ENCODE results near the gene RNASE7. TPM values are rescaled to one million over a fixed set of nuclear protein-coding genes. Genes with fewer than 3 reads are reported as not detected.

RNASE7 gene
- total RNA-seq, 1 donor from 2014 or later: not detected

DNA sequence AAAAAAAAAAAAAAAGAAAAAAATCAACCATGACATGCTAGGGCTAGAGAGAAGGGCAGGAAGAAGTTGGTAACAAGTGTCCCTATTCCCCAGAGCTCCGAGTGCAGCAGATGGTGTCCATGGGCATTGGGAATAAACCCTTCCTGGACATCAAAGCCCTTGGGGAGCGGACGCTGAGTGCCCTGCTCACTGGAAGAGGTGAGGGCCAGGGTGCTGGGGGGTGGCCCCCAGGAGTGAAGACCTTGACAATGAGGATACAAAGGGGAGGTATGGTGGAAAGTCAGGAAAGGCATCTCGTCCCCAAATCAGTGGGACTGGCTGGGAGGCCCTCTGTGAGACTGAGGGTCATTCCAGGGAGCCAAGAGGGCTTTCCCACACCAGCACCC lies 44.7 kb downstream of the RNASE7 start:
- intact Hi-C loops (cut with micrococcal nuclease): no loop called here
- no peaks in the 10 kb centered on the region for H3K9me3 Mint-ChIP-seq
- peaks cover 22% of the 10 kb centered on the region for H3K4me1 Mint-ChIP-seq
- peak overlapping the region; percentile 17 for H3K27ac Mint-ChIP-seq
- peaks cover 2% of the 10 kb centered on the region for H3K36me3 Mint-ChIP-seq (ENCODE audit: low read depth)
- no peak overlapping the region for H3K4me3 Mint-ChIP-seq
- no peaks in the 10 kb centered on the region for H3K27me3 Mint-ChIP-seq
- no peak for DNase-seq

DNA sequence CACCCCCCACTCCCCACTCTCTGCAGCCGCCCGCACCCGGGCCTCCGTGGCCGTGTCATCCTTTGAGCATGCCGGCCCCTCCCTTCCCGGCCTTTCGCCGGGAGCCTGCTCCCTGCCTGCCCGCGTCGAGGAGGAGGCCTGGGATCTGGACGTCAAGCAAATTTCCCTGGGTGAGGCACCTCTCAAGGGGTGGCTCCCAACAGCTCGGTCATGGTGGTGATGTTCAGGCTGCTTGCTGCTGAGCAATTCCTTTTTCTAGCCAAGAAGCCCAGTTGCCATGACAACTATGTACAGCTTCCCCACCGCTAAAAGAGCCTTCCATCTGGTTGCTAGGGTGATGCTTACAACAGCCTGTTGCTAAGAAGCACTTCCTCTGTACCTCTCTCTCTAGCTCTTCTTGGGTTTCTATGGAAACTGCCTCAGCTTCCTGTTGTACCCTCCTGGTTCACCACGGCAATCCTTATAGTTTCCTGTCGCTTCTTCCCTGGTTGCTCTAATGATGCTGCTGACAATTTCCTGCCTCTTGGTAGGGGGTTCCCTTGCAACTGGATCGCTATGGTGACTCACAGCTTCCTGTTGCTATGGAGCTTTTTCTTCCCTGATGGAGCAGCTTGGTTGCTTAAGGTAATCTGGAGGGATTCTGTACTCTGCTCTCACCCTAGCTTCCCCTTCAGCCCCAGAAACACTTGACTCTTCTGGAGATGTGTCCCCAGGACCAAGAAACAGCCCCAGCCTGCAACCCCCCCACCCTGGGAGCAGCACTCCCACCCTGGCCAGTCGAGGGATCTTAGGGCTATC lies 45.3 kb downstream of the RNASE7 start:
- Mint-ChIP-seq H3K4me1 (peaks cover 23% of the 10 kb centered on the region), H3K27ac (peak overlapping the region; percentile 70), H3K4me3 (peak overlapping the region; percentile 0), H3K9me3 (no peaks in the 10 kb centered on the region), H3K27me3 (no peaks in the 10 kb centered on the region), H3K36me3 (ENCODE audit: low read depth) (peaks cover 2% of the 10 kb centered on the region)
- intact Hi-C loops (cut with micrococcal nuclease): no loop called here
- peak; percentile 93 for DNase-seq

GRCh38 chr14:21088687-21089086 lies 46.5 kb downstream of the RNASE7 start:
- Mint-ChIP-seq H3K27me3 (peaks cover 2% of the 10 kb centered on the region), H3K27ac (peak overlapping the region; percentile 52), H3K4me3 (no peak overlapping the region), H3K4me1 (peaks cover 27% of the 10 kb centered on the region), H3K9me3 (no peaks in the 10 kb centered on the region), H3K36me3 (ENCODE audit: low read depth) (peaks cover 2% of the 10 kb centered on the region)
- peak; percentile 58 for DNase-seq
- intact Hi-C loops (cut with micrococcal nuclease): no loop called here

GRCh38 chr14:21089271-21089670 lies 47.1 kb downstream of the RNASE7 start:
- peaks cover 2% of the 10 kb centered on the region for H3K27me3 Mint-ChIP-seq
- peaks cover 27% of the 10 kb centered on the region for H3K4me1 Mint-ChIP-seq
- no peaks in the 10 kb centered on the region for H3K9me3 Mint-ChIP-seq
- H3K36me3 Mint-ChIP-seq (ENCODE audit: low read depth): peaks cover 2% of the 10 kb centered on the region
- intact Hi-C loops (cut with micrococcal nuclease): no loop called here
- no peak for DNase-seq
- H3K27ac Mint-ChIP-seq: no peak overlapping the region
- no peak overlapping the region for H3K4me3 Mint-ChIP-seq

DNA sequence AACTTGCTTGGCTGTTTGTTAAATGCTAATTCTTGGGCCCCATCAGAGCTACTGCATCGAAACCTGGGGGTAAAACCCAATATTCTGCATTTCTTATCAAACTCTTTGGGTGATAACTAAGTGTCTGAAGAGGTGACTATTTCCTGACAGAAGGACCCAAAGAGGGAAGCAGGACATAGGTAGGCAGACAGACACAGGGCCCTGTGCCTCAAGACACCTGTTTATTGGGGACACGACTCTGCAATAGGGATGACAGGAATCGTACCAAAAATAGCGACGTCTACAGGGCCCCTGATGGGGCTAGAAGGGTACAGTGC lies 47.7 kb downstream of the RNASE7 start:
- no peak for DNase-seq
- H3K27me3 Mint-ChIP-seq: peaks cover 2% of the 10 kb centered on the region
- no peak overlapping the region for H3K27ac Mint-ChIP-seq
- H3K4me3 Mint-ChIP-seq: no peak overlapping the region
- H3K4me1 Mint-ChIP-seq: peaks cover 27% of the 10 kb centered on the region
- H3K9me3 Mint-ChIP-seq: no peaks in the 10 kb centered on the region
- peaks cover 2% of the 10 kb centered on the region for H3K36me3 Mint-ChIP-seq (ENCODE audit: low read depth)
- intact Hi-C loops (cut with micrococcal nuclease): no loop called here

- Mint-ChIP-seq H3K4me3 (no peak overlapping the region), H3K9me3 (no peaks in the 10 kb centered on the region), H3K4me1 (peaks cover 27% of the 10 kb centered on the region), H3K27ac (peak overlapping the region; percentile 17), H3K27me3 (peaks cover 2% of the 10 kb centered on the region), H3K36me3 (ENCODE audit: low read depth) (peaks cover 2% of the 10 kb centered on the region)
- peak; percentile 77 for DNase-seq
- intact Hi-C loops (cut with micrococcal nuclease): no loop called here
Observed at GRCh38 chr14:21090194-21090939, 48.2 kb downstream of the RNASE7 start.

GRCh38 chr14:21090940-21091663 lies 48.9 kb downstream of the RNASE7 start:
- Mint-ChIP-seq H3K9me3 (no peaks in the 10 kb centered on the region), H3K4me3 (no peak overlapping the region), H3K27me3 (peaks cover 4% of the 10 kb centered on the region), H3K27ac (no peak overlapping the region), H3K4me1 (peaks cover 25% of the 10 kb centered on the region), H3K36me3 (ENCODE audit: low read depth) (peaks cover 2% of the 10 kb centered on the region)
- intact Hi-C loops (cut with micrococcal nuclease): no loop called here
- DNase-seq: peak; percentile 56

GRCh38 chr14:21091821-21092272 lies 49.7 kb downstream of the RNASE7 start:
- intact Hi-C loops (cut with micrococcal nuclease): loop anchor here (1.0 kb wide), 3 partner anchors 12 to 78 kb away; no protein-coding TSS in a partner anchor
- no peak overlapping the region for H3K27ac Mint-ChIP-seq
- peaks cover 5% of the 10 kb centered on the region for H3K27me3 Mint-ChIP-seq
- H3K36me3 Mint-ChIP-seq (ENCODE audit: low read depth): peaks cover 2% of the 10 kb centered on the region
- H3K4me3 Mint-ChIP-seq: no peak overlapping the region
- no peaks in the 10 kb centered on the region for H3K9me3 Mint-ChIP-seq
- peaks cover 19% of the 10 kb centered on the region for H3K4me1 Mint-ChIP-seq
- DNase-seq: no peak

DNA sequence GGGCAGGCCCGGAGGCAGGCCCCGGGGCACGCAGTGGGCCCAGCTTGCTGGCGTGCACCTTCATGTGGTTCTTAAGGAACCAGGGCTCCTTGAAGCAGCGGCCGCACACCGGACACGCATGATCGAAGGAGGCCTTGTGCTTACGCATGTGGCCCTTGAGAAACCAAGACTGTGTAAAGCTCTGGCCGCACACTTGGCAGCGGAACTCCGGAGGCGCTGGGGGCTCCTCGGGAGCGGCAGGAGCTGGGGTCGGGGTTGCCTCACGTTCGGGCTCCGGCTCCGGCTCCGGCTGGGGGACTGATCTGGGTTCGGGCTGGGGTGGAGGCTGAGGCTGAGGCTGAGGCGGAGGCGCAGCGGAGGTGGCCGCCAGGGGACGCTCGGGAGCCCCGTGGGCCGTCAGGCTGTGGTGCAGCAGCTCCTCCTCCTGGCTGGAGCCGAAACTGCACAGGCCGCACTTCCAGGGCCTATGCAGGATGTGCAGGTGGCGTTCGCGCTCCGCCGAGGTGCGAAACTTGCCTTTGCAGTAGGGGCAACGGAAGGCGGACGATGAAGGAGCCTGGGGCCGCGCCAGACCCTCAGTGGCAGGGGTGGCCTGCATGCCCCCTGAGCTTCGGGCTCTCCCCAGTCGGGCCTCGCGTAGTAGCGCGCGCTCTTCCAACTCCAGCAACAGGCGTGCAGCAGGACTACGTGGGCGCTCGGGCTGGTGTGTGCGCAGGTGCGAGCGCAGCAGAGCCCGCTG lies 50.3 kb downstream of the RNASE7 start:
- peaks cover 19% of the 10 kb centered on the region for H3K4me1 Mint-ChIP-seq
- peak; percentile 98 for DNase-seq
- H3K9me3 Mint-ChIP-seq: no peaks in the 10 kb centered on the region
- H3K36me3 Mint-ChIP-seq (ENCODE audit: low read depth): peaks cover 2% of the 10 kb centered on the region
- intact Hi-C loops (cut with micrococcal nuclease): loop anchor here (1.0 kb wide), 3 partner anchors 12 to 78 kb away; no protein-coding TSS in a partner anchor
- no peak overlapping the region for H3K27ac Mint-ChIP-seq
- H3K4me3 Mint-ChIP-seq: no peak overlapping the region
- peaks cover 10% of the 10 kb centered on the region for H3K27me3 Mint-ChIP-seq

GRCh38 chr14:21093018-21093417 lies 50.9 kb downstream of the RNASE7 start:
- DNase-seq: no peak

More at GRCh38 chr14:21093018-21093417, 50.9 kb downstream of the RNASE7 start:
- no peak overlapping the region for H3K4me3 Mint-ChIP-seq
- peaks cover 10% of the 10 kb centered on the region for H3K27me3 Mint-ChIP-seq
- H3K27ac Mint-ChIP-seq: no peak overlapping the region
- intact Hi-C loops (cut with micrococcal nuclease): no loop called here
- H3K9me3 Mint-ChIP-seq: no peaks in the 10 kb centered on the region
- H3K36me3 Mint-ChIP-seq (ENCODE audit: low read depth): peaks cover 2% of the 10 kb centered on the region
- peaks cover 14% of the 10 kb centered on the region for H3K4me1 Mint-ChIP-seq

Other genes with a start within 250 kb of the RNASE7 start
- gene RNASE1, start 239.5 kb upstream of the RNASE7 start, total RNA-seq: not detected in 2 replicates
- not detected in 2 replicates for gene RNASE3, start 151.0 kb upstream of the RNASE7 start, total RNA-seq
- gene RNASE2, start 86.9 kb upstream of the RNASE7 start, total RNA-seq: not detected in 2 replicates
- 94.6 and 99.1 TPM in 2 replicates for gene METTL17, start 52.4 kb upstream of the RNASE7 start, total RNA-seq
- 0.33 TPM in 1 of 2 replicates, not detected in the other for gene SLC39A2, start 43.1 kb upstream of the RNASE7 start, total RNA-seq
- 1.9 and 2.3 TPM in 2 replicates for gene NDRG2, start 17.3 kb upstream of the RNASE7 start, total RNA-seq
- not detected in 2 replicates for gene TPPP2, start 12.1 kb upstream of the RNASE7 start, total RNA-seq
- gene RNASE13, start 7.6 kb upstream of the RNASE7 start, total RNA-seq: not detected in 2 replicates
- gene RNASE8, start 15.5 kb downstream of the RNASE7 start, total RNA-seq: not detected in 2 replicates
- gene ARHGEF40, start 27.9 kb downstream of the RNASE7 start, total RNA-seq: not detected in 2 replicates
- 6.5 and 8.3 TPM in 2 replicates for gene ZNF219, start 56.3 kb downstream of the RNASE7 start, total RNA-seq
- gene TMEM253, start 58.7 kb downstream of the RNASE7 start, total RNA-seq: not detected in 2 replicates
- not detected in 2 replicates for gene OR5AU1, start 113.7 kb downstream of the RNASE7 start, total RNA-seq
- 1,009 and 1,054 TPM in 2 replicates for gene HNRNPC, start 227.1 kb downstream of the RNASE7 start, total RNA-seq
- gene RPGRIP1, start 237.7 kb downstream of the RNASE7 start, total RNA-seq: not detected in 2 replicates